ENCODE measurements around the gene DNAJB2.
"Not testable (repeated sequence)": the region's sequence is repeated elsewhere in the genome, so short reads cannot be mapped to it uniquely, and the experiment has no call there.

DNAJB2 gene

GRCh38 chr2:219279151-219279915, at the start of gene DNAJB2:
TSS of gene DNAJB2 (plus strand) at chr2:219279366. CDS start at chr2:219279834, 468 bp downstream.
- peak; percentile 100 for DNase-seq

GRCh38 chr2:219230059-219230540, 49.1 kb upstream of the DNAJB2 start:
- DNase-seq, result peak; percentile 80

GRCh38 chr2:219234331-219234730, 44.8 kb upstream of the DNAJB2 start:
- DNase-seq, result no peak

- no peak for DNase-seq
Observed at GRCh38 chr2:219243291-219243761, 35.8 kb upstream of the DNAJB2 start.

GRCh38 chr2:219244789-219245147, 34.4 kb upstream of the DNAJB2 start:
- no peak for DNase-seq

- DNase-seq, result peak; percentile 92
Observed at GRCh38 chr2:219245148-219245898, 33.8 kb upstream of the DNAJB2 start, which contains the start of the genes GLB1L and STK16. TSS of gene GLB1L (minus strand) at chr2:219245444. CDS start at chr2:219243573, 1,871 bp downstream. TSS of gene STK16 (plus strand) at chr2:219245479. CDS start at chr2:219246000, 521 bp downstream.

GRCh38 chr2:219245899-219246230, 33.3 kb upstream of the DNAJB2 start:
- DNase-seq, result peak; percentile 31

GRCh38 chr2:219246559-219246958, 32.6 kb upstream of the DNAJB2 start:
- no peak for DNase-seq

GRCh38 chr2:219247678-219248642, 31.2 kb upstream of the DNAJB2 start:
- peak; percentile 74 for DNase-seq

GRCh38 chr2:219248845-219249202, 30.3 kb upstream of the DNAJB2 start:
- no peak for DNase-seq

- DNase-seq, result peak; percentile 58
Observed at GRCh38 chr2:219249203-219249980, 29.8 kb upstream of the DNAJB2 start.

GRCh38 chr2:219250049-219250781, 29.0 kb upstream of the DNAJB2 start:
- no peak for DNase-seq

- no peak for DNase-seq
Observed at GRCh38 chr2:219251656-219252055, 27.5 kb upstream of the DNAJB2 start.

GRCh38 chr2:219252084-219252483, 27.1 kb upstream of the DNAJB2 start:
- DNase-seq, result peak; percentile 50

- no peak for DNase-seq
Observed at GRCh38 chr2:219252570-219252899, 26.6 kb upstream of the DNAJB2 start.

- DNase-seq, result peak; percentile 75
Observed at GRCh38 chr2:219252900-219253752, 26.0 kb upstream of the DNAJB2 start, which contains the start of gene TUBA4B. TSS of gene TUBA4B (plus strand) at chr2:219253243. CDS start at chr2:219253408, 165 bp downstream.

- DNase-seq, result peak; percentile 93
Observed at GRCh38 chr2:219253753-219254589, 25.2 kb upstream of the DNAJB2 start, which contains the start of gene TUBA4A. TSS of gene TUBA4A (minus strand) at chr2:219253918. CDS start at chr2:219253858, 60 bp downstream.

GRCh38 chr2:219254590-219255201, 24.5 kb upstream of the DNAJB2 start:
- peak; percentile 49 for DNase-seq

GRCh38 chr2:219258942-219259341, 20.2 kb upstream of the DNAJB2 start:
- not testable (repeated sequence) for DNase-seq
